LNCaP clone FGC (cell line): ENCODE measurements around the gene PTPRT.

ENCODE experiments used
- DNase-seq: peaks from one replicate; pipeline ENCODE4 v3.0.0-alpha.2; 2011; ENCODE audit warnings: low read depth
- H3K4me3 ChIP-seq: 2 replicates; pipeline ENCODE4 v1.5.1; 2011; ENCODE audit warnings: mild to moderate bottlenecking, low read depth, low read length, control low read depth
- TF ChIP-seq, protein P1 (sequence below): IDR thresholded peaks from 2 replicates; pipeline ENCODE4 v1.5.1; 2012; ENCODE audit warnings: mild to moderate bottlenecking; ENCODE audit not compliant: control insufficient read depth, insufficient read depth; ENCODE audit errors: extremely low read depth

The PTPRT gene

DNA sequence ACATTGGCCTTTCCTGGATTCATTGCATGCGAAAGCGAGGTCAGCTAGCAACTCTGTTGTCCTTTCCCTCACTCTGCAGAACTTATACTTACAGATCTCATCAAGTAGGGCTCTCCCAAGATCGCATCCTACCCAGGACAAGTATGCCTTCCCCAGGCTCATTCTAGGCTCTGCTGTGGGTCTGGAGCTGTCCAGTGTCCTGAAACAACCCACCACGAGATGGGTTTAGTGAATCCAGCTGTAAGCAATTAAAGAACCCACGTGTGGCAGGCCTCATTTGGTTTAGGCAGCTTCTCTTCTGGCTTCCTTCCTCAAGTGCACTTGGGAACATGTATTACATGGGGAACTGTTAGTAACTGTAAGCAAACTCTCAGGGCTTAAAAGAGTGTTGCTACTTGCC lies 1165.1 kb downstream of the PTPRT start:
- TF ChIP-seq, protein P1, sequence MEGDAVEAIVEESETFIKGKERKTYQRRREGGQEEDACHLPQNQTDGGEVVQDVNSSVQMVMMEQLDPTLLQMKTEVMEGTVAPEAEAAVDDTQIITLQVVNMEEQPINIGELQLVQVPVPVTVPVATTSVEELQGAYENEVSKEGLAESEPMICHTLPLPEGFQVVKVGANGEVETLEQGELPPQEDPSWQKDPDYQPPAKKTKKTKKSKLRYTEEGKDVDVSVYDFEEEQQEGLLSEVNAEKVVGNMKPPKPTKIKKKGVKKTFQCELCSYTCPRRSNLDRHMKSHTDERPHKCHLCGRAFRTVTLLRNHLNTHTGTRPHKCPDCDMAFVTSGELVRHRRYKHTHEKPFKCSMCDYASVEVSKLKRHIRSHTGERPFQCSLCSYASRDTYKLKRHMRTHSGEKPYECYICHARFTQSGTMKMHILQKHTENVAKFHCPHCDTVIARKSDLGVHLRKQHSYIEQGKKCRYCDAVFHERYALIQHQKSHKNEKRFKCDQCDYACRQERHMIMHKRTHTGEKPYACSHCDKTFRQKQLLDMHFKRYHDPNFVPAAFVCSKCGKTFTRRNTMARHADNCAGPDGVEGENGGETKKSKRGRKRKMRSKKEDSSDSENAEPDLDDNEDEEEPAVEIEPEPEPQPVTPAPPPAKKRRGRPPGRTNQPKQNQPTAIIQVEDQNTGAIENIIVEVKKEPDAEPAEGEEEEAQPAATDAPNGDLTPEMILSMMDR, result no peak
- H3K4me3 ChIP-seq, result no peak overlapping the region
- DNase-seq, result no peak
